Ovary (tissue), 3 donors: ENCODE results near the gene RERE.

Experiments used
- POLR2A ChIP-seq: fragments of 450-650 bp; IDR thresholded peaks from one replicate; pipeline ENCODE4 v1.6.1; 2017; ENCODE audit warnings: antibody characterized with exemption, mild to moderate bottlenecking, moderate library complexity
- TF ChIP-seq, protein P1 (sequence below), 3 donors: fragments of 450-650 bp in 2 of 3; fragments of 200-600 bp in 1 of 3; IDR thresholded peaks; one replicate each; pipeline versions ENCODE4 v1.5.1 to v1.8.0; 2016 to 2022; ENCODE audit warnings: antibody characterized with exemption in 3 of 3, mild to moderate bottlenecking in 1 of 3
- donor health status: DM: no; HTN: no; CAD: no.

DNA sequence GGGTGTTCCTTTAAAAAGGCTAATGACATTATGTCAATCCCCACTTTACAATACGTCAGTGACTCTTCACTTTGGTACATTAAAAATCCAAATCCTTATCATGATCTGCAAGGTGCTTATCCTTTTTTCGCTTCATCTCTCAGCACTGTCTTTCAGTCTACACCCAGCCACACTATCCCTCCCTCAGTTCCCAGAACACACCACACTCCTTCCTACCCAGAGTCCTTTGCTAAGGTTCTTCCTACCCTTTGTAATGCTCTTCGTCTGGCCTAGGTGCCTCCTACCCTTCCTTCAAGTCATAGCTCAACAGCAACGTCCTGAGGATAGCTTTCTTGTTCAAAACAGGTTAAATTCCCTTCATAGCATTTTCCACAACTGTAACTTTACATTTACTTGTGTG lies 152.6 kb downstream of the RERE start:
- no peak for TF ChIP-seq POLR2A
- TF ChIP-seq, protein P1, sequence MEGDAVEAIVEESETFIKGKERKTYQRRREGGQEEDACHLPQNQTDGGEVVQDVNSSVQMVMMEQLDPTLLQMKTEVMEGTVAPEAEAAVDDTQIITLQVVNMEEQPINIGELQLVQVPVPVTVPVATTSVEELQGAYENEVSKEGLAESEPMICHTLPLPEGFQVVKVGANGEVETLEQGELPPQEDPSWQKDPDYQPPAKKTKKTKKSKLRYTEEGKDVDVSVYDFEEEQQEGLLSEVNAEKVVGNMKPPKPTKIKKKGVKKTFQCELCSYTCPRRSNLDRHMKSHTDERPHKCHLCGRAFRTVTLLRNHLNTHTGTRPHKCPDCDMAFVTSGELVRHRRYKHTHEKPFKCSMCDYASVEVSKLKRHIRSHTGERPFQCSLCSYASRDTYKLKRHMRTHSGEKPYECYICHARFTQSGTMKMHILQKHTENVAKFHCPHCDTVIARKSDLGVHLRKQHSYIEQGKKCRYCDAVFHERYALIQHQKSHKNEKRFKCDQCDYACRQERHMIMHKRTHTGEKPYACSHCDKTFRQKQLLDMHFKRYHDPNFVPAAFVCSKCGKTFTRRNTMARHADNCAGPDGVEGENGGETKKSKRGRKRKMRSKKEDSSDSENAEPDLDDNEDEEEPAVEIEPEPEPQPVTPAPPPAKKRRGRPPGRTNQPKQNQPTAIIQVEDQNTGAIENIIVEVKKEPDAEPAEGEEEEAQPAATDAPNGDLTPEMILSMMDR (IDR thresholded peaks at IDR 0.05), result no peak
